Measurements from ENCODE around the gene TMEM179B.
"Not testable (repeated sequence)": the region's sequence is repeated elsewhere in the genome, so short reads cannot be mapped to it uniquely, and the experiment has no call there.

The TMEM179B gene, protein sequence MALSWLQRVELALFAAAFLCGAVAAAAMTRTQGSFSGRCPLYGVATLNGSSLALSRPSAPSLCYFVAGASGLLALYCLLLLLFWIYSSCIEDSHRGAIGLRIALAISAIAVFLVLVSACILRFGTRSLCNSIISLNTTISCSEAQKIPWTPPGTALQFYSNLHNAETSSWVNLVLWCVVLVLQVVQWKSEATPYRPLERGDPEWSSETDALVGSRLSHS

DNA sequence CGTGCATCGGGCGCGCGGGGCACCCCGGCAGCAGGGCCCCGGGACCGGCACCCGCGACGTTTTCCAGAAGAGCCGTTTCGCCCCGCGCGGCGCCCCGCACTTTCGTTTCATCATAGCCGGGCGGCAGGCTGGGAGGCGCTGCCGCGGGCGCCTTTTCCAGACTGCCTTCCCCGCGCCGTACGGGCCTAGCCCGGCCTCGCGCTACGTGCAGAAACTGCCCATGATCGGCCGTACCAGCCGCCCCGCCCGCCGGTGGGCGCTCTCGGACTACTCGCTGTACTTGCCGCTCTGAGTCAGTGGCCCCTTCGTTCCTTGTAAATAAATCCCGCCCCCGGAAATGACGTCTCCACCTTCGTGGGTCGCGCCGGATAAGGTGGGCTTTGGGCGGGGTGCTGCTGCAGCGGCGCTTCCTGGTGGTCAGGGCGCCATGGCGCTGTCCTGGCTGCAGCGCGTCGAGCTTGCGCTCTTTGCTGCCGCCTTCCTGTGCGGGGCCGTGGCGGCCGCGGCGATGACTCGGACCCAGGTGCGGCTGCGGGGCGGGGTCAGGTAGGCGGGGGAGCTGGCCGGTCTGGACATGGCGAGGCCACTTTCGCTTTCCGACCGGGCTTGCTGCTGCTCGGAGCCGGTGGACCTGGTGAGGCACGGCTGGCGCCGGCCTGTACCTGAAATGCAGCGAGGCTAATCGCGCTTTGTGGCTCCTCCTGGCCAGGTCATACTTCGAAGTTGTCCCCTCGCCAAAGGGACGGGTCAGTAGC, at the start of gene TMEM179B:
TSS of gene TMEM179B (plus strand) at position 398 of the 755 bp plus-strand sequence. CDS start at position 428, 30 bp downstream.
- peak; percentile 96 for DNase-seq (ENCODE audit: low spot score)

DNA sequence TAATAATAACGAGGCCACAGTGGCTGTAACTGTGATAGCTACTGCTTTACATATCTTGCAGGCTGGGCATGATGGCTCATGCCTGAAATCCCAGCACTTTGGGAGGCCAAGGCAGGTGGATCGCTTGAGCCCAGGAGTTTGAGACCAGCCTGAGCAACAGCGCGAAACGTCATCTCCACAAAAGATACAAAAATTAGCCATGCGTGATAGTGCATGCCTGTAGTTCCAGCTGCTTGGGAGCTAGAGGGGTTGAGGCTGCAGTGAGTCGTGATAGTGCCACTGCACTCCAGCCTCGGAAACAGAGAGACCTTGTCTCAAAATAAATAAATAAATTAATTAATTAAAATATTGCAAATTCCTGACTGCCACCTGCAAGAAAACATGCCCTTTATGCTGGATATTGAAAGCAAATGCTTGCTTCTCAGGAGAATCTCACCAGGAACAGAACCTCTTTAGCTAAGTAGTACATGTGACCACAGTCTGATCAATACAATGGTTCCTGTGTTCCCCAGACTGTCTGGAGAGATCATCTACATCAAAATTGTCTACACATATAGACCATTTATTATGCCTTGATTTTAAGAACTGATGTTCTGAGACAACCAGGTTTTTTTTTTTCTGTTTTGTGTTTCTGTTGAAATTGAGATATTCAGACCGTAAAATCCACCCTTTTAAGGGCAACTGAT, 39.6 kb upstream of the TMEM179B start:
- no peak for DNase-seq (ENCODE audit: low spot score)

DNA sequence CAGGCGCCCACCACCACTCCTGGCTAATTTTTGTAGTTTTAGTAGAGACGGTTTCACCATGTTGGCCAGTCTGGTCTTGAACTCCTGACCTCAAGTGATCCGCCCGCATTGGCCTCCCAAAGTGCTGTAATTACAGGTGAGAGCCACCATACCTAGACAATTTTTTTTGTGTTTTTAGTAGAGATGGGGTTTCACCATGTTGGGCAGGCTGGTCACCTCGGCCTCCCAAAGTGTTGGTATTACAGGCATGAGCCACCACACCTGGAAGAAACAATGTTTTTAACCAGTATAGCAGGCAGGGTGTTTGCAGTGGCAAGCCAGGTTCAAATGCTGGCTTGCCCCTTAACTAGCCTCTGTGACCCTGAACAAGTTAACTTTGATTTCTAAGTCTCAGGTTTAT, 37.3 kb upstream of the TMEM179B start:
- DNase-seq (ENCODE audit: low spot score), result not testable (repeated sequence)

DNA sequence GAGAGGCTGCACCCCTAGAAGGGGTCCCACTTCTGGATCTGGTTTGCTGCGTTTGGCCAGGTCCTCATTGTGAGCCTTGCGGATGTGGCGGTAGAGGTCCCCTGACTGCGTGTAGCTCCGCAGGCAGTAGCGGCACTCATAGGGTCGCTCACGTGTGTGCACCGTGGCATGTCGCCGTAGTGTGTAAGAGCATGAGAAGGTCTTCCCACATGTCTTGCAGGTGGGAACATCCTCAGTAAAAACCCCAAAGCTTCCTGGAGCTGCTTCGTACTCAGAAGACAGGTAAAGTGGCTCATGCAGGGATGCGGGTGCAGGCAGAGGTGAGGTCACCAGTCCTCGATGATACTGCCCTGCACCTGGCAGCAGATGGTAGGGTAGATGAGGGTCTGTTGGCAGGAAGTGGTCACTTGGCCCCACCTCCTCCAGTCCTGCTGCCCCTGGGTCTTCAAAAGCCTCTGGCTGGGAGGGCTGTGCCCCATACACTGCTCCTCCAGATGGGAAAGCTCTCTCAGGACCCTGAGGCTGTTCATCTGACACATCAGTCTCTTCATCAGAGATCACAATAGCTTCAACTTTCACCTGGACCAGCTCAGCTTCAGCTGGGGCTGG, 34.9 kb upstream of the TMEM179B start:
- no peak for DNase-seq (ENCODE audit: low spot score)

DNA sequence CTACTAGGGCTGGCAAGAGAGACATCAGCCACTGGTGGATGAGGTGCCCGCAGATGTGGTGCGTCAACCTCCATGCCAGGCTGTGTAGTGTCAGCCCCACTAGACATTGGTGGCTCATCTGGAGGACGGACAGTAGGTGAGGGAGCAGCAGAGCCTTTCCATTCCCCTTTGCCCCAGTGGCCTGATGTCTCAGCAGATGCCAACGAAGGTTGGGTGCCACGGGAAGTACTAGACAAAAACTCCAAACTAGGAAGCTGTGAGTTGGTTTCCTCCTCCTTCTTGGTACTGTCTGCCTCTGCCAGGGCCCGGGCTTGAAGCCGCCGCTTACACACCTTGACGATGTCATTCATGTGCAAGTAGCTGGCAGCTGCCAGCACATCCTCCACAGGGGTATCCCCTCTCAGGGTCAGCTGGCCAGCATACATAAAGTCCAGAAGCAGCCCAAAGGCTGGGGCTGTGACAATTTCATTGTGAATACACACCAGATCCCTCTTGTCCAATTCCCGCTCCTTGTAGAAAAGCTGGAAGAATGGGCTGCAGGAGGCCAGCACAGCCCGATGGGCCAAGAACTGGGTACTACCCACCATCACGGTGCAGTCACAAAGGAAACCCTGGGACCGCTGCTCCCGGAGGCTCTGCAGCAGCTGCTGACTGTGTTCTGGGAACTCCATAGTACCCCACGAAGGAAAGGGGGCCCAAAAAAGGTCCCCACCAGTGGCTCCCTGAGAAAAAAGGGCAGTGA, 34.0 kb upstream of the TMEM179B start:
- no peak for DNase-seq (ENCODE audit: low spot score)

DNA sequence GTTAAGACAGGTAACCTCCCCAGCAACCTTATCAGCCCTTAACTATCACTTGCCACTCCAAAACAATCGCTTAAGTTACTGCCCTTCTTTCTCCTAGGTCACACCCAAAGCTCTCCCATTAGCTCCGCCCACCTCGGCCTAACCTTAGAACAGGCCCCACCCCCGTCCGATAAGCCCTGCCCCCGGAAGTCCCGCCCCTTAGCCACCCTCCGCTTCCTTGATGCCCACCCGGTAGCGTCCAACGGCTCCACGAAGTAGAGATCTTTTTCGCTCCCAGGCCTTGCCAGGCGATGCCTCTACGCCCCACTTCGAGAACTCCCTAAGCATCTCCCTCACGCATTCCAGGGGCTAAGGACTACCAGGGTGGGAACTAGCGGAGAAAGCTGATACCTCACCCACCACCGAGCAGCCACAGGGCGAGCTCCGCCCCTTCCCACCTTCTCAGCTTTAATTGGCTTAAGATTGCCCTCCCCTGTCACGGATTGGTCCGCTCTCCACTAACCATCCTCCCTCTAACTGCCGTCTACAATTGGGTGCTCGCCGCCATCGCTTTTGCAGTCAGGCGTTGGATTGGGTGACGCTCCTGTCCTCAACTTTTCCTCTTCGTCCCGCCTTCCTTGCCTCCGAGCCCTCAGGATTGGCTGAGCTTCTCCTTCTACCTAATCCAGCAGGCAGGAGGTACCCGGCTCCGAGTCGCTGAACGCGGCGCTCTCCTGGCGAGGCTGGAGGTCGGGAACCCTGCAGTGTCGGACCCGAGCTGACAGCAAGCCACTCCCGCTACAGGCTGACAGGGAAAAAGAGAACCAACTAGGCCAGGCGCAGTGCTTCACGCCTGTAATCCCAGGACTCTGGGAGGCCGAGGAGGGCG, 33.2 kb upstream of the TMEM179B start, which contains the start of gene ZBTB3:
TSS of gene ZBTB3 (minus strand) at position 425 of the 868 bp plus-strand sequence. CDS start 496 bp downstream, outside the sequence.
- DNase-seq (ENCODE audit: low spot score), result peak; percentile 90

DNA sequence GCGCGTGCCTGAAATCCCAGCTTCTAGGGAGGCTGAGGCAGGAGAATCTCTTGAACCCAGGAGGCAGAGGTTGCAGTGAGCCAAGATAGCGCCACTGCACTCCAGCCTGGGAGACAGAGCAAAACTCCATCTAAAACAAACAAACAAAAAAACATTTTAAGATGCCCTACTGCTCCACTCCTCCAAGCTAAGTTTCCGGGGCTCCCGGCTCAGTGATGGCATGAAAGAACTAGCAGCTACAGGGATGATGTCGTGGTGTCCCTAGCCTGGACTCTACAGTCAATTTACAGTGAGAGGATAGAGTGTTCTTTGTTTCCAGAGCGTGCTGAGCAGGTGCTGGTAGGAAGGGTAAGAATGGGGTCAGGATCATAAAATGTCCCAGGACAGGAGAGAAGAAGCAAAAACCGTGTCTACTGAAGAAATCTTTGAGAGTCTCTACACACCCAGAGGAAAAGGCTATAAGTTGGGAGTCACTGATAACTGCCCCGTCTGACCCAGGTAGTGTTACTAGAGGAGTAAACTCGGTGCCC, 32.1 kb upstream of the TMEM179B start:
- no peak for DNase-seq (ENCODE audit: low spot score)

DNA sequence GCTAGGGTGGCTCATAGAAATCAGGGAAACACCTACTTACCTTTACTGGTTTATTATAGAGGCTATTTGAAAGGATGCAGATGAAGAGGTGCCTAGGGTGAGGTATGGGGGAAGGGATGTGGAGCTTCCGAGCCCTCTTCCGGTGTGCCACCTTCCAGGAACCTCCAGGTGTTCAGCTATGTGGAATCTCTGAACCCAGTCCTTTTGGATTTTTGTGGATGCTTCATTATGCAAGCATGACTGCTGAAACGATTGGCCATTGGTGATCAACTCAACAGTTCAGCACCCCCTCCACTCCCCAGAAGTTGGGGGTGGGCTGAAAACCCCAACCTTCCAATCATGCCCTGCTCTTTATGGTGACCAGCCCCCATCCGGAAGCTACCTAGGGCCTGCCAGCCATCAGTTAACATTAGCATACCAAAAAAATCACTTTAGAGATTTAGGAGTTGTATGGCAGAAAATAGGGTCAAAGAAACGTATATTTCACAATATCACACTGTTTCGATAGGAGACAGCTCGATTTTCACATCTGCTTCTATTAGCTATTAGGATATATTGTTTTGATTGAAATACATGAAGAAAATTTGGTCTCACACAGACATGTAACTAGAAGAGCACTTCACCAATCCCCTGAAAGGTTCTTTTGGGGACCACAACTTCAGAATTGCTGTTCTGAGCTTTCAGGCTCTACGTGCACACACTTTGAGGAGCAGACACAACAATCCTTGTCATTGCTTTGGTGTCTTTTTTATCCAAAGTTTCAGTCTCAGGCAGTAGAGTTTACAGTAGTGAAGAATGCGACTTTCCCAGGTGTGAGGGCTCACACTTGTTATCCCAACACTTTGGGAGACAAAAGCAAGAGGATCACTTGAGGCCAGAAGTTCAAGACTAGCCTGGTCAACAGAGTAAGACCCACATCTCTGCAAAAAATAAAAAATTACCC, 29.1 kb upstream of the TMEM179B start:
- no peak for DNase-seq (ENCODE audit: low spot score)

DNA sequence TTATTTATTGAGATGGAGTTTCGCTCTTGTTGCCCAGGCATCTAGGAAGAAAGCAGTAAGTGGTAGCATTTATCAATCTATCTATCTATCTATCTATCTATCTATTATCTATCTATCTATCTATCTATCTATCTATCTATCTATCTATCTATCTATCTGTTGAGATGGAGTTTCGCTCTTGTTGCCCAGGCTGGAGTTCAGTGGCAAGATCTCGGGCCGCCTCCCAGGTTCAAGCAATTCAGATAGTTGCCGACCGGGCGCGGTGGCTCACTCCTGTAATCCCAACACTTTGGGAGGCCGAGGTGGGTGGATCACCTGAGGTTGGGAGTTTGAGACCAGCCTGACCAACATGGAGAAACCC, 26.4 kb upstream of the TMEM179B start:
- DNase-seq (ENCODE audit: low spot score), result not testable (repeated sequence)

DNA sequence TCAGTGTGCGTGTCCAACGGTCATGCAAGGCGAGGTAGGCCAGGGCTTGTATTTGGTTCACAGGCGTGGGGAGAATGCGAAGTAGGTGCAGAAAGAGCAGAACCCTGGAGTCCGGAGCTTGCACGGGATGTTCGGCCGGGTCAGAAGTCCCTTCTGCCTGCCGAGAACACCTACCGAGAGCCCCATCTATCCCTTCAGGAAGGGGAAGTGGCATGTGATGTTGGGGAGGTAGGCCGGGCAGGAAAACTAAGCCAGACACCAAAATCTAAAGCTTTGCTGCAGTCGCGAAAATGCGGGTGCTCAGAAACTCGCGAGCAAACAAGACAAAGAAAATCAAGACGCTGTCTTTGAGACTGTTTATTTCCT, 16.4 kb upstream of the TMEM179B start:
- no peak for DNase-seq (ENCODE audit: low spot score)

DNA sequence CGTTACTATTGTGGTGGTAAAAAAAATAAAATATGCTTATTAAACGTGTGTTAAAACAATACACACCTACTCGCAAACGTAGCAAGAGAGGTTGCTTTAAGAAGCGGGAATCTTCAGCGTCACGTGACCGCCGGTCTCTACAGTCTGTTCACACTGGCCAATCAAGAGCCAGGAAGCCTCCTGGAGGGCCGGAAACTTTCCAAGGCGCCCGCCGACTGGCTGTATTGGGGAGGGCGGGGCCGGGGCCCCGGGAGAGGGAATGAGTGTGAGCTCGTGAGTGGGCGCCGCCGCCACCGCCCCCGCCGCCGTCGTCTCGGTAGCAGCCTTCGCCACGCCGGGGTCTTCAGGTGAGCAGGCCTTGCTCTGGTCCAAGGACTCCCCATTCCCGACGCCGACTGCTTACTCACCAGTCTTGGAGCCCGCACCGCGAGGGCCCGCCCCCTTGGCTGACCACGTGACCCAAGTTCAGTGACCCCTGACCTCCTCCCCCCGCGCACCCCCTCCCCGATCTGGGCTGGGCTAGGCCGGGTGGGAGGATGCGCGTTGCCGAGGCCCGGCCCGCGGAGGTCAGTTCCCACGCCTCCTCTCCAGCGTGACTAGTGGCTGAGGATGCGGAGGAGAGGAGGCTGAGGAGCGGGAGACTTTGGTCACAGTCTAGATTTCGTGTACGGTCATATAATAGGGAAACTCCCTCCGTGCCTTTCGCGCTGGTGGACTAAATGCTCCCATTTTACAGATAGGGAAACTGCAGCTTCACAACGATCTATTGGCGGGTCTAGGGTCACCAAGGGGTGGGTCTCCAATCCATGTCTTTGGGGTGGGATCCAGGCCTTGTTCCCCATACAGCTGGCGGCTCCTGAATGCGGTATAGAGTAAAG, 15.8 kb upstream of the TMEM179B start, which contains the start of gene TAF6L:
TSS of gene TAF6L (plus strand) at position 253 of the 878 bp plus-strand sequence. CDS start 4,388 bp downstream, outside the sequence.
- peak; percentile 97 for DNase-seq (ENCODE audit: low spot score)

DNA sequence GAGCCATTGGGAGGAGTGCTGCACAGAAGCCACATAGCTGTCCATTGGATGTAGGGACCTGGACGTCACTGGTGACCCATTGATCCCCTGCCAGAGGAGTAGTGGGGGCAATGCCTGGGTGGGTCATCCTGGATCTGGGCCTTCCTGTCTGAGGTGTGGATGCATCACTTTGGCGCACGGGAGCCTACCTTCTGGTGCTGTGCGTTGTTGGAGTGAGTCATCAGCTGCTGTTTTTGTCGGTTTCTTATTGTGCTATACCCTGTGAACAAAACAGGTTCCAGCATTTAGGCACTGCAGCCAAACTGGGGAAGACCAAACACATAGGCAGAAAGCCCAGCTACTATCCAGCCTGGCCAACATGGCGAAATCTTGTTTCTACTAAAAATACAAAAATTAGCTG, 12.8 kb upstream of the TMEM179B start:
- no peak for DNase-seq (ENCODE audit: low spot score)

DNA sequence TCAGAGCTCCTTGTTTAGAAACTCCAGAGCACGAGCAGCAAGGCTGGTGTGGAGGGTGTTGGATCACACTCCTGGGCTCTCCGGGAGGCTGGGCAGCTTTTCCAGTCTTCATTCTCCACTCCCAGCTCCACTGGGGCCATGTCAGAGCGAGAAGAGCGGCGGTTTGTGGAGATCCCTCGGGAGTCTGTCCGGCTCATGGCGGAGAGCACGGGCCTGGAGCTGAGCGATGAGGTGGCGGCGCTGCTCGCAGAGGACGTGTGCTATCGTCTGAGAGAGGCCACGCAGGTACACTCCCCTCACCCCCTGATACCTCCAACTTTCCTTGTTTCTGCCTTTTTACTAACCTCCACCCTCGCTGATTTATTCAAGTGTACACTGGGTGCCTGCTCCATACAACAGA, 11.6 kb upstream of the TMEM179B start:
- no peak for DNase-seq (ENCODE audit: low spot score)

DNA sequence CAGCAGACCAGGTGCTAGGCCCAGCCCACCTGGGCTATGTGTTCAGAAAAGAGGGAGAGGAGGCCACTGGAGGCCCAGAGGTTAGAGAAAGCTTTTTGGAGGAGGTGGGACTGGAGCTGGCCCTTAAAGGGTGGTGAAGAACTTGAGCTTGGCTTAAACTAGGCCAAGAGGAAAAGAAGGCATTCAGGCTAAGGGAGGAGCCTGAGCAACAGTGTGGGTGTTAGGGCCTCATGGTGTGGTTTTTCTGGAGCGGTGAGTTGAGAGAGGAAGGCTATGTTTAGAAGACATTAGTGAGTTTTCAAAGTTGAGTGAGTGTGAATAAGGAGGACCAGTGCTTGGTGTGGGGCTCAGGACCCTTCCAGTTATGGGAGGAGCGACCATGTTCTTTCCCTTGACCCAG, 9.8 kb upstream of the TMEM179B start:
- no peak for DNase-seq (ENCODE audit: low spot score)

DNA sequence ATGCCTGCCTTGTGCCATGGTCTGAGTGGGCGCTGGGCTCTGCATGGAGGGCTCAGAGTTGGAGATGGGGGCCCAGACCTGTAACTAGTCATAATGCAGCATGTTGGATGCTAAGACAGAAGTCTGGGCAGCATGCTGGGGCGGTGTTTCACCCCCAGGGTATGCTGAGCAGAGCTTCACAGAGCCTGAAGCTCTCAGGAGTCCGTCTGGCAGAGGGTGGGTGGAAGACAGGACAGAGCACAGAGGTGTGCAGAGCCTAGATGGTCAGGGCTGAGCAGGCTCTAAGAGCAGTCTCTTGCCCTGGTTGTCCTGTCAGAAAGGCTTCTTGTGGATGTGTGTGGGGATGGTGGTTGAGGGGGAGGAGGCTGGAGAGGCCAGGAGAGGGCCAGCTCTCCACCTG, 8.8 kb upstream of the TMEM179B start:
- no peak for DNase-seq (ENCODE audit: low spot score)

DNA sequence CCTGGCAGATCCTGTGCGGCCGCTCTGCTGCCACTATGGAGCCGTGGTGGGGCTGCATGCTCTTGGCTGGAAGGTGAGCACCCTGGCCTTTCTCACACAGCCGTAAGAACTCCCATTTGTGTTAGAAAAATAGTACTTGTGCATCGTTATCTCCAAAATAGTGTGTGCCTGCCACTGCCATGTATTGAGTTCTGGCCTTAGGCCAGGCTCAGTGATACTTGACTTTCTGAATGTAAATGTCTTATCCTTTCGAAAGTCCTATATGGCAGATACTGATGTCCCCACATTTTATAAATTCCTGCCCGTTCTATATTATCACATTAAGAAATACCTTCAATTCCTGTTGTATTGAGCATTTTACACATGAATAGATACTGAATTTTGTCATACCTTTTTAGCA, 4.4 kb upstream of the TMEM179B start:
- no peak for DNase-seq (ENCODE audit: low spot score)

DNA sequence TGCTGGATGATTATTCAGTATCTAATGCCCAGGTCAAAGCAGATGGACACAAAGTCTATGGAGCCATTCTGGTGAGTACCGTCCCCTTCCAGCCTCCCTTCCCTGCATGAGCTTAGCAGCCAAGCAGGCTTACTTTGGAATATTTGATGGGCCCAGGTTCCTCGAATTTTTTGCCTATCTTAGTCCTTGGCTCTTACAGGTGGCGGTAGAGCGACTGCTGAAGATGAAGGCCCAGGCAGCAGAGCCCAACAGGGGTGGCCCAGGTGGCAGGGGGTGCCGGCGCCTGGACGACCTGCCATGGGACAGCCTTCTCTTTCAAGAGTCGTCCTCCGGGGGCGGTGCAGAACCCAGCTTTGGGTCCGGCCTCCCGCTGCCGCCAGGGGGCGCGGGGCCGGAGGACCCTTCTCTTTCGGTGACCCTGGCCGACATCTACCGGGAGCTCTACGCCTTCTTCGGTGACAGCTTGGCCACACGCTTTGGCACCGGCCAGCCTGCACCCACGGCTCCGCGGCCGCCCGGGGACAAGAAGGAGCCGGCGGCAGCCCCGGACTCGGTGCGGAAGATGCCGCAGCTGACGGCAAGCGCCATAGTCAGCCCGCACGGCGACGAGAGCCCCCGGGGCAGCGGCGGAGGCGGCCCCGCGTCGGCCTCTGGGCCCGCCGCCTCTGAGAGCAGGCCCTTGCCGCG, 741 bp upstream of the TMEM179B start:
- DNase-seq (ENCODE audit: low spot score), result peak; percentile 95

DNA sequence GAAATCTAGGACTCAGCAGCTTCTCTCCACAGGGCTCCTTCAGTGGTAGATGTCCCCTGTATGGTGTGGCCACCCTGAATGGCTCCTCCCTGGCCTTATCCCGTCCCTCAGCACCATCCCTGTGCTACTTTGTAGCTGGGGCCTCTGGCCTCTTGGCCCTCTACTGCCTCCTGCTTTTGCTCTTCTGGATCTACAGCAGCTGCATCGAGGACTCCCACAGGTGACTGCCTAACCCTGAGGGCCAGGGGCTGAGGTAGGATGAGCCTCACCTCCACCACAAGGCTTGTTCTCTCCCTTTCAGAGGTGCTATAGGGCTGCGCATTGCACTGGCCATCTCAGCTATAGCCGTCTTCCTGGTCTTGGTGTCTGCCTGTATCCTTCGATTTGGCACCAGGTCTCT, 1.8 kb downstream of the TMEM179B start:
- DNase-seq (ENCODE audit: low spot score), result no peak
